ENCODE measurements around the gene NUP205. TPM values are rescaled to one million over a fixed set of nuclear protein-coding genes. Genes with fewer than 3 reads are reported as not detected.

NUP205 gene
- total and polyA plus RNA-seq, 2 of the 13 experiments (the other 11 are each of a cell fraction or from before 2014, with no cell fraction given) = 46.2 to 87.2 TPM

DNA sequence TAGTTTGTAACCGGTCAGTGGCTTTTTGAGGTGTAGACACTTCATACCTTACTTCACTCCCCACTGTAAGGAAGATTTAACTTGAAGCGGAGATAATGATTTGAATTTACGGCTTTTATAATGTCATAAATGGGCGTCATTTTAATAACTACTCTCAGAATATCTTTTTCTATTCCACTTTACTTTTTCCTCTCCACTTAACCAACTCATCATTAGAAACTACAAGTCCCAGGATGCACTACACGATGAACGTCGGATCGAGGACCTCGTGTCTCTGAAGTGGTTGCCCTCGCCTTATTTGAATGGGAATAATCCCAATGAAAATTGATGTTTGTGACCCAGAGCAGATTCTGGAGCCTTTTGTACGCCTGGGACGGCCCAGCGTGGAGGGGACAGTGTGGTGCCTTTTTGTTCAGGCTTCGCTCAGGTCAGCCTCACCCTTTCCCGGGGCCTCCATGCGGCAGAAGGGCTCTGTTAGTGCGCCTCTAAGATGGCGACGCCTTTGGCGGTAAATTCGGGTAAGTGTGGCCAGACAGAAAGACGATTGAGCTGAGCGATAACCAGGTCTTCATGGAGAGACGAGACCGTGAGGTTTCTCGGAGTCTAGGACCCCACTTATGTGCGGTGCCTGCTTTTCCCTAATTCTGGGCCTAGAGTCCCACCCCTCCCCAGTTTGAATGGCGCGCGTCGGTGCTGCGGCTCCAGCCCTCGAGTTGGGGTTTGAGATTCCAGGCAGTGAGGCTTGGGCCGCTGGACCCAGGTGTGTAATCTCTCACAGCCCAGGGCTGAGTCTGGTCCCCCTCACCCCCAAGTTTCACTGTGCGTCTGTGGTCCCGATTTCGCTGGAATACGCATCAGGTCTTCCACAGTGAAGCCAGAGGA lies at the start of gene NUP205 (continued):
- TF ChIP-seq THYN1 (CRISPR knock-in tag; IDR thresholded peaks at IDR 0.05; ENCODE audit: borderline replicate concordance, low read depth) = no peak
- TF ChIP-seq, protein P1, sequence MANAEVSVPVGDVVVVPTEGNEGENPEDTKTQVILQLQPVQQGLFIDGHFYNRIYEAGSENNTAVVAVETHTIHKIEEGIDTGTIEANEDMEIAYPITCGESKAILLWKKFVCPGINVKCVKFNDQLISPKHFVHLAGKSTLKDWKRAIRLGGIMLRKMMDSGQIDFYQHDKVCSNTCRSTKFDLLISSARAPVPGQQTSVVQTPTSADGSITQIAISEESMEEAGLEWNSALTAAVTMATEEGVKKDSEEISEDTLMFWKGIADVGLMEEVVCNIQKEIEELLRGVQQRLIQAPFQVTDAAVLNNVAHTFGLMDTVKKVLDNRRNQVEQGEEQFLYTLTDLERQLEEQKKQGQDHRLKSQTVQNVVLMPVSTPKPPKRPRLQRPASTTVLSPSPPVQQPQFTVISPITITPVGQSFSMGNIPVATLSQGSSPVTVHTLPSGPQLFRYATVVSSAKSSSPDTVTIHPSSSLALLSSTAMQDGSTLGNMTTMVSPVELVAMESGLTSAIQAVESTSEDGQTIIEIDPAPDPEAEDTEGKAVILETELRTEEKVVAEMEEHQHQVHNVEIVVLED (CRISPR knock-in tag; IDR thresholded peaks at IDR 0.05; ENCODE audit: borderline replicate concordance) = peak; percentile 89
- no peak for TF ChIP-seq ZNF564 (CRISPR knock-in tag; IDR thresholded peaks at IDR 0.05)
- TF ChIP-seq ZNF326 (CRISPR knock-in tag; IDR thresholded peaks at IDR 0.05; ENCODE audit: borderline replicate concordance) = no peak
- no peak for TF ChIP-seq BRF2 (CRISPR knock-in tag; IDR thresholded peaks at IDR 0.05)
- TF ChIP-seq RFXAP (CRISPR knock-in tag; IDR thresholded peaks at IDR 0.05; ENCODE audit: borderline replicate concordance) = peak; percentile 73; the same call in 1 of the 2 replicates
- TF ChIP-seq SUZ12 (IDR thresholded peaks at IDR 0.05; ENCODE audit: low read depth, low read length) = peak; percentile 77
- 0 out of 2 replicates have a peak, but pooled peaks have one; percentile 50 for TF ChIP-seq NFATC3 (CRISPR knock-in tag; IDR thresholded peaks at IDR 0.05)
- TF ChIP-seq, protein P2, sequence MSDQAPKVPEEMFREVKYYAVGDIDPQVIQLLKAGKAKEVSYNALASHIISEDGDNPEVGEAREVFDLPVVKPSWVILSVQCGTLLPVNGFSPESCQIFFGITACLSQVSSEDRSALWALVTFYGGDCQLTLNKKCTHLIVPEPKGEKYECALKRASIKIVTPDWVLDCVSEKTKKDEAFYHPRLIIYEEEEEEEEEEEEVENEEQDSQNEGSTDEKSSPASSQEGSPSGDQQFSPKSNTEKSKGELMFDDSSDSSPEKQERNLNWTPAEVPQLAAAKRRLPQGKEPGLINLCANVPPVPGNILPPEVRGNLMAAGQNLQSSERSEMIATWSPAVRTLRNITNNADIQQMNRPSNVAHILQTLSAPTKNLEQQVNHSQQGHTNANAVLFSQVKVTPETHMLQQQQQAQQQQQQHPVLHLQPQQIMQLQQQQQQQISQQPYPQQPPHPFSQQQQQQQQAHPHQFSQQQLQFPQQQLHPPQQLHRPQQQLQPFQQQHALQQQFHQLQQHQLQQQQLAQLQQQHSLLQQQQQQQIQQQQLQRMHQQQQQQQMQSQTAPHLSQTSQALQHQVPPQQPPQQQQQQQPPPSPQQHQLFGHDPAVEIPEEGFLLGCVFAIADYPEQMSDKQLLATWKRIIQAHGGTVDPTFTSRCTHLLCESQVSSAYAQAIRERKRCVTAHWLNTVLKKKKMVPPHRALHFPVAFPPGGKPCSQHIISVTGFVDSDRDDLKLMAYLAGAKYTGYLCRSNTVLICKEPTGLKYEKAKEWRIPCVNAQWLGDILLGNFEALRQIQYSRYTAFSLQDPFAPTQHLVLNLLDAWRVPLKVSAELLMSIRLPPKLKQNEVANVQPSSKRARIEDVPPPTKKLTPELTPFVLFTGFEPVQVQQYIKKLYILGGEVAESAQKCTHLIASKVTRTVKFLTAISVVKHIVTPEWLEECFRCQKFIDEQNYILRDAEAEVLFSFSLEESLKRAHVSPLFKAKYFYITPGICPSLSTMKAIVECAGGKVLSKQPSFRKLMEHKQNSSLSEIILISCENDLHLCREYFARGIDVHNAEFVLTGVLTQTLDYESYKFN (CRISPR knock-in tag; conservative IDR thresholded peaks at IDR 0.05) = peak; percentile 50
- no peak for TF ChIP-seq PLRG1 (conservative IDR thresholded peaks at IDR 0.05)
- TF ChIP-seq ZNF570 (CRISPR knock-in tag; IDR thresholded peaks at IDR 0.05; ENCODE audit: borderline replicate concordance) = peak; percentile 70; the same call in 1 of the 2 replicates
- TF ChIP-seq ZNF704 (CRISPR knock-in tag; IDR thresholded peaks at IDR 0.05; ENCODE audit: borderline replicate concordance) = peak; percentile 96; the same call in 1 of the 2 replicates
- TF ChIP-seq ZSCAN12 (CRISPR knock-in tag; IDR thresholded peaks at IDR 0.05) = no peak
- TF ChIP-seq JARID2 (CRISPR knock-in tag; IDR thresholded peaks at IDR 0.05; ENCODE audit: insufficient replicate concordance) = peak; percentile 61
- TF ChIP-seq U2AF1 (optimal IDR thresholded peaks at IDR 0.05; ENCODE audit: low read depth, low read length) = no peak
- TF ChIP-seq REPIN1 (CRISPR knock-in tag; IDR thresholded peaks at IDR 0.05; ENCODE audit: borderline replicate concordance, low read depth) = peak; percentile 78; the same call in 1 of the 2 replicates
- TF ChIP-seq EP300 (IDR thresholded peaks at IDR 0.05; ENCODE audit: low read depth in 2 of 2, low read length in 2 of 2) = no peak
- peak; percentile 62; the same call in 1 of the 2 replicates for TF ChIP-seq EP300 (CRISPR knock-in tag; IDR thresholded peaks at IDR 0.05; ENCODE audit: borderline replicate concordance)
- TF ChIP-seq, protein P3, sequence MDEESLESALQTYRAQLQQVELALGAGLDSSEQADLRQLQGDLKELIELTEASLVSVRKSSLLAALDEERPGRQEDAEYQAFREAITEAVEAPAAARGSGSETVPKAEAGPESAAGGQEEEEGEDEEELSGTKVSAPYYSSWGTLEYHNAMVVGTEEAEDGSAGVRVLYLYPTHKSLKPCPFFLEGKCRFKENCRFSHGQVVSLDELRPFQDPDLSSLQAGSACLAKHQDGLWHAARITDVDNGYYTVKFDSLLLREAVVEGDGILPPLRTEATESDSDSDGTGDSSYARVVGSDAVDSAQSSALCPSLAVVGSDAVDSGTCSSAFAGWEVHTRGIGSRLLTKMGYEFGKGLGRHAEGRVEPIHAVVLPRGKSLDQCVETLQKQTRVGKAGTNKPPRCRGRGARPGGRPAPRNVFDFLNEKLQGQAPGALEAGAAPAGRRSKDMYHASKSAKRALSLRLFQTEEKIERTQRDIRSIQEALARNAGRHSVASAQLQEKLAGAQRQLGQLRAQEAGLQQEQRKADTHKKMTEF (CRISPR knock-in tag; IDR thresholded peaks at IDR 0.05) = peak; percentile 83

Measured in HepG2 (cell line).